H9 (cell line): ENCODE results near the gene MACROH2A1. TPM values are rescaled to one million over a fixed set of nuclear protein-coding genes. Genes with fewer than 3 reads are reported as not detected.

ENCODE experiments used
- DNase-seq: peaks from one replicate; pipeline ENCODE4 v3.0.0-alpha.2; 2017
- H2AFZ ChIP-seq: one replicate; pipeline ENCODE4 v1.6.1; 2013; ENCODE audit warnings: mild to moderate bottlenecking, low read length, control low read depth, moderate library complexity
- H2AK5ac ChIP-seq: 2 replicates; pipeline ENCODE4 v1.6.1; 2013; ENCODE audit warnings: low read length, control low read depth, mixed read lengths; ENCODE audit not compliant: insufficient read length
- H2BK120ac ChIP-seq: one replicate; pipeline ENCODE4 v1.6.1; 2013; ENCODE audit warnings: low read depth, mild to moderate bottlenecking, low read length, control low read depth, inconsistent platforms; ENCODE audit not compliant: poor library complexity, severe bottlenecking
- H2BK12ac ChIP-seq: 2 replicates; pipeline ENCODE4 v1.6.1; 2013; ENCODE audit warnings: low read length, control low read depth, mixed read lengths, low read depth; ENCODE audit not compliant: insufficient read length
- H2BK15ac ChIP-seq: 2 replicates; pipeline ENCODE4 v1.6.1; 2013; ENCODE audit warnings: low read depth, low read length, control low read depth
- H2BK20ac ChIP-seq: one replicate; pipeline ENCODE4 v1.6.1; 2013; ENCODE audit warnings: low read depth, mild to moderate bottlenecking, low read length, control low read depth, inconsistent platforms; ENCODE audit not compliant: poor library complexity, severe bottlenecking
- H2BK5ac ChIP-seq: 2 replicates; pipeline ENCODE4 v1.6.1; 2013; ENCODE audit warnings: low read length, control low read depth, mixed read lengths; ENCODE audit not compliant: insufficient read length
- H3K14ac ChIP-seq: 2 replicates; pipeline ENCODE4 v1.6.1; 2013; ENCODE audit warnings: low read length, control low read depth; ENCODE audit not compliant: insufficient read depth
- H3K18ac ChIP-seq: 2 replicates; pipeline ENCODE4 v1.6.1; 2013; ENCODE audit warnings: low read depth, mild to moderate bottlenecking, mixed read lengths, low read length, control low read depth; ENCODE audit not compliant: insufficient read length
- H3K23ac ChIP-seq: 2 replicates; pipeline ENCODE4 v1.6.1; 2013; ENCODE audit warnings: low read length, control low read depth, mixed read lengths, low read depth; ENCODE audit not compliant: insufficient read length
- H3K23me2 ChIP-seq: 2 replicates; pipeline ENCODE4 v1.6.1; 2013; ENCODE audit warnings: low read depth, mild to moderate bottlenecking, mixed read lengths, low read length, control low read depth; ENCODE audit not compliant: insufficient read length, poor library complexity, severe bottlenecking
- H3K27ac ChIP-seq: 2 replicates; pipeline ENCODE4 v1.5.1; 2013; ENCODE audit warnings: low read length, control low read depth, mixed read lengths, low read depth; ENCODE audit not compliant: insufficient read length
- H3K27me3 ChIP-seq: 2 replicates; pipeline ENCODE4 v1.6.1; 2013; ENCODE audit warnings: low read length, control low read depth, inconsistent platforms; ENCODE audit not compliant: insufficient read depth
- H3K4ac ChIP-seq: 2 replicates; pipeline ENCODE4 v1.6.1; 2013; ENCODE audit warnings: low read depth, mild to moderate bottlenecking, control low read depth, inconsistent platforms, low read length, moderate library complexity
- H3K4me1 ChIP-seq: 2 replicates; pipeline ENCODE4 v1.6.1; 2013; ENCODE audit warnings: low read length, control low read depth, inconsistent platforms; ENCODE audit not compliant: insufficient read depth
- H3K4me2 ChIP-seq: 2 replicates; pipeline ENCODE4 v1.6.1; 2013; ENCODE audit warnings: low read length, control low read depth, mixed read lengths; ENCODE audit not compliant: insufficient read length, insufficient read depth
- H3K56ac ChIP-seq: 2 replicates; pipeline ENCODE4 v1.6.1; 2013; ENCODE audit warnings: low read depth, mild to moderate bottlenecking, mixed read lengths, low read length, control low read depth; ENCODE audit not compliant: insufficient read length
- H3K79me1 ChIP-seq: 2 replicates; pipeline ENCODE4 v1.6.1; 2013; ENCODE audit warnings: low read depth, mild to moderate bottlenecking, moderate library complexity, low read length, control low read depth, inconsistent platforms; ENCODE audit not compliant: insufficient read depth, poor library complexity, severe bottlenecking
- H3K79me2 ChIP-seq: 2 replicates; pipeline ENCODE4 v1.6.1; 2013; ENCODE audit warnings: low read length, control low read depth, inconsistent platforms; ENCODE audit not compliant: insufficient read depth
- H3K9ac ChIP-seq: 2 replicates; pipeline ENCODE4 v1.6.1; 2013; ENCODE audit warnings: low read length, control low read depth, mixed read lengths; ENCODE audit not compliant: insufficient read length; ENCODE audit errors: extremely low read depth
- H3K9me3 ChIP-seq: one replicate; pipeline ENCODE4 v1.6.1; 2013; ENCODE audit warnings: low read depth, low read length, inconsistent platforms; ENCODE audit not compliant: control insufficient read depth
- H3T11ph ChIP-seq: one replicate; pipeline ENCODE4 v1.6.1; 2013; ENCODE audit warnings: mild to moderate bottlenecking, low read length, control low read depth, inconsistent platforms
- H4K20me1 ChIP-seq: one replicate; pipeline ENCODE4 v1.6.1; 2013; ENCODE audit not compliant: control insufficient read depth, insufficient read length, insufficient read depth
- H4K5ac ChIP-seq: 2 replicates; pipeline ENCODE4 v1.6.1; 2013; ENCODE audit warnings: low read depth, mild to moderate bottlenecking, mixed read lengths, low read length, control low read depth; ENCODE audit not compliant: insufficient read length
- H4K8ac ChIP-seq: replicated peaks from 2 replicates; pipeline ENCODE4 v1.6.1; 2013; ENCODE audit warnings: low read length, control low read depth, mixed read lengths, low read depth; ENCODE audit not compliant: insufficient read length
- H4K91ac ChIP-seq: 2 replicates; pipeline ENCODE4 v1.6.1; 2013; ENCODE audit warnings: low read depth, mild to moderate bottlenecking, moderate library complexity, mixed read lengths, low read length, control low read depth; ENCODE audit not compliant: insufficient read length
- H3K27ac Mint-ChIP-seq, 3 experiments: 2 replicates in 2 of 3; 3 replicates in 1 of 3; pipeline ENCODE4 v1.8.0; 2020 to 2021; ENCODE audit warnings: mixed read lengths in 3 of 3, mild to moderate bottlenecking in 1 of 3, moderate library complexity in 1 of 3
- H3K27me3 Mint-ChIP-seq: 2 replicates; pipeline ENCODE4 v1.8.0; 2021; ENCODE audit warnings: low read depth, mild to moderate bottlenecking, moderate library complexity, mixed read lengths
- H3K36me3 Mint-ChIP-seq, 3 experiments: 2 replicates in 2 of 3; 3 replicates in 1 of 3; pipeline ENCODE4 v1.8.0; 2020 to 2021; ENCODE audit warnings: low read depth in 3 of 3, mixed read lengths in 3 of 3; ENCODE audit not compliant: insufficient read depth in 1 of 3
- H3K4me1 Mint-ChIP-seq, 2 experiments: 2 replicates each; pipeline ENCODE4 v1.8.0; 2020; ENCODE audit warnings: mixed read lengths in 2 of 2
- H3K4me3 Mint-ChIP-seq, 2 experiments: 2 replicates in 1 of 2; 3 replicates in 1 of 2; pipeline ENCODE4 v1.8.0; 2020 to 2021; ENCODE audit warnings: mild to moderate bottlenecking in 2 of 2, mixed read lengths in 2 of 2, moderate library complexity in 1 of 2
- H3K9me3 Mint-ChIP-seq, 2 experiments: 2 replicates in 1 of 2; 3 replicates in 1 of 2; pipeline ENCODE4 v1.8.0; 2020; ENCODE audit warnings: mild to moderate bottlenecking in 2 of 2, mixed read lengths in 2 of 2, moderate library complexity in 1 of 2
- WGBS: extraction: QIAGEN DNeasy Blood & Tissue Kit; methylation state at CpG from one replicate; pipeline ENCODE4 v1.1.7; 2013; ENCODE audit warnings: missing lambda C conversion rate, low lambda C conversion rate, mixed read lengths; ENCODE audit not compliant: insufficient read length; ENCODE audit errors: extremely low coverage; 5-methylcytosine and 5-hydroxymethylcytosine counted together
- total RNA-seq: library from RNA; stranded (reverse); gene quantifications from 2 replicates; pipeline ENCODE4 v1.2.1, GENCODE V29; 2021
- TF ChIP-seq, protein P1 (sequence below): fragments of 200-600 bp; sonication (generic); conservative IDR thresholded peaks from 3 replicates; pipeline ENCODE4 v1.8.0; 2021; ENCODE audit warnings: antibody characterized with exemption, mild to moderate bottlenecking

MACROH2A1 gene
- total RNA-seq, 1 experiment from 2014 or later = 111 TPM

DNA sequence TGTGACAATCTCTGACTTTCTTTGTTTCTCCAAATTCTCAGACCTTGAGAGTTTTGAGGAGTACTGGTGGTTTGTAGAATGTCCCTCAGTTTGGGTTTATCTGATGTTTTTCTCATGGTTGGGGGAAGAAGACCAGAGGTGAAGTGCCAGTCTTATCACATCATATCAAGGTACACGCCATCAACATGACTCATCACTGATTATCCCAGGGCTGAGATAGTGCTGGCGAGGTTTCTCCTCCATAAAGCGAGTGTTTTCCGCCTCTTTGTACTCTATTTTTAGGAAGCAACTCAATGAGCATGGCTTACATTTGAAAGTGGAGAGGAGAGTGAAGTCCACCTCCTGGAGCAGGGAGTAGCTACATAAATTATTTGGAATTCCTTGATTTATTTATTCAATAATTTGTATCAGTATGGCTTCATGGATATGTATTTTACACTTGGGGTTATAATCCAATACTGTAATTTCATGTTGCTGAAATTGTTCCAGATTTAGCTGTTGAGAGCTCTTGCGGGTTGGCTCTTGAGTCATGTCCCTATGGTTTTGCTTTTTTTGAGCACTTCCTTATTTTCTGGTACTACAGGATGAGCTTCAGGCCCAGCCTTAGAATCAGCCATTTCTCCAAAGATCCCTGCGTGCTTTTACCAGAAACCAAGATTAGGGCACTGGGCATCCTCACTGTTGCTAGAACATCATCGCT, 24.3 kb upstream of the MACROH2A1 start:
- no peak overlapping the region for H3K9ac ChIP-seq

More for the DNA sequence above, 24.3 kb upstream of the MACROH2A1 start:
- no peak overlapping the region for H2AFZ ChIP-seq
- H3K27ac ChIP-seq = no peak overlapping the region
- no peak overlapping the region for H4K91ac ChIP-seq
- H4K20me1 ChIP-seq = no peaks in the 10 kb centered on the region
- H3K4me2 ChIP-seq = no peak overlapping the region
- H3K18ac ChIP-seq = no peak overlapping the region
- H3K9me3 ChIP-seq = no peaks in the 10 kb centered on the region
- H3K36me3 Mint-ChIP-seq = peaks cover 0 to 2% (median 0%) of the 10 kb centered on the region in 3 experiments; a peak in 3 of 7 replicates
- no peaks in the 10 kb centered on the region for H3K27me3 ChIP-seq
- no peaks in the 10 kb centered on the region for H3K23me2 ChIP-seq
- H2BK120ac ChIP-seq = no peak overlapping the region
- H3K9me3 Mint-ChIP-seq = peaks cover 3 to 5% of the 10 kb centered on the region in 2 experiments; a peak in 4 of 5 replicates
- no peak overlapping the region for H3K14ac ChIP-seq
- no peak overlapping the region for H2AK5ac ChIP-seq
- H3K4ac ChIP-seq = no peak overlapping the region
- H3K23ac ChIP-seq = no peak overlapping the region
- no peak for DNase-seq
- no peaks in the 10 kb centered on the region for H3K79me1 ChIP-seq
- H3K27ac Mint-ChIP-seq = no peak overlapping the region
- H3K79me2 ChIP-seq = no peaks in the 10 kb centered on the region
- no peaks in the 10 kb centered on the region for H3K4me1 Mint-ChIP-seq
- no peak overlapping the region for H4K8ac ChIP-seq
- H2BK12ac ChIP-seq = no peak overlapping the region
- no peak overlapping the region for H2BK15ac ChIP-seq
- H2BK5ac ChIP-seq = no peak overlapping the region
- no peak overlapping the region for H4K5ac ChIP-seq
- H3K27me3 Mint-ChIP-seq = peaks cover 60% of the 10 kb centered on the region
- TF ChIP-seq, protein P1, sequence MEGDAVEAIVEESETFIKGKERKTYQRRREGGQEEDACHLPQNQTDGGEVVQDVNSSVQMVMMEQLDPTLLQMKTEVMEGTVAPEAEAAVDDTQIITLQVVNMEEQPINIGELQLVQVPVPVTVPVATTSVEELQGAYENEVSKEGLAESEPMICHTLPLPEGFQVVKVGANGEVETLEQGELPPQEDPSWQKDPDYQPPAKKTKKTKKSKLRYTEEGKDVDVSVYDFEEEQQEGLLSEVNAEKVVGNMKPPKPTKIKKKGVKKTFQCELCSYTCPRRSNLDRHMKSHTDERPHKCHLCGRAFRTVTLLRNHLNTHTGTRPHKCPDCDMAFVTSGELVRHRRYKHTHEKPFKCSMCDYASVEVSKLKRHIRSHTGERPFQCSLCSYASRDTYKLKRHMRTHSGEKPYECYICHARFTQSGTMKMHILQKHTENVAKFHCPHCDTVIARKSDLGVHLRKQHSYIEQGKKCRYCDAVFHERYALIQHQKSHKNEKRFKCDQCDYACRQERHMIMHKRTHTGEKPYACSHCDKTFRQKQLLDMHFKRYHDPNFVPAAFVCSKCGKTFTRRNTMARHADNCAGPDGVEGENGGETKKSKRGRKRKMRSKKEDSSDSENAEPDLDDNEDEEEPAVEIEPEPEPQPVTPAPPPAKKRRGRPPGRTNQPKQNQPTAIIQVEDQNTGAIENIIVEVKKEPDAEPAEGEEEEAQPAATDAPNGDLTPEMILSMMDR = no peak
- no peak overlapping the region for H3K4me3 Mint-ChIP-seq
- no peak overlapping the region for H3K56ac ChIP-seq
- no CpG with 5 or more reads among the region's 7 CpGs for WGBS
- H3T11ph ChIP-seq = no peak overlapping the region
- H2BK20ac ChIP-seq = no peak overlapping the region
- H3K4me1 ChIP-seq = no peaks in the 10 kb centered on the region
